Measurements from ENCODE around the gene THSD7B. TPM values are rescaled to one million over a fixed set of nuclear protein-coding genes. Genes with fewer than 3 reads are reported as not detected.

Gene THSD7B
- total and polyA plus RNA-seq, 10 donors: 0.02 to 0.17 (median 0.09) TPM; not detected in 7

DNA sequence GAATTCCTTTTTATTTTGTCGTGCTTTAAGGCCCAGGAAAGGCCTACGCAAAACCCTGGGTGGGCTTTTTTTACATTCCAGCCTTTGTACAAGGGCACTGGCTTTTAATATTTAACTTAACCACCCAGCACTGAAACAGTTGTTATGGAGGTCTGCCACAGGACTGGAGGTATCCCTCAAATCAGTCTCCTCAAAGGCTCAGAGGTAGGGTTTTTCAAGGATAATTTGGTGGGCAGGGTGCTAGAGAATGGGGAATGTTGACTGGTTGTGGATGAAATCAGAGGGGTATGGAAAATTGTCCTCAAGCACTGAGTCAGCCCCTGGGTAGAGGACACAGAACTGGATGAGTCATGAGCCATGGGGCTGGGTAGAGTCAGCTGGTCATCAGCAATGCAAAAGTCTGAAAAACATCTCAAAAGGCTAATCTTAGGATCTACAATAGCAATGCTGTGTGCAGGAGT lies 443.1 kb downstream of the THSD7B start:
- WGBS, 5 donors: 66 to 85% (median 72%) methylated on average over 2 of the region's 2 CpGs
- H3K27ac ChIP-seq: no peak overlapping the region
- intact Hi-C loops (cut with DNase I; ENCODE audit: low total_unique reads): no loop called here
- TF ChIP-seq POLR2AphosphoS5 (IDR thresholded peaks at IDR 0.05): no peak
- TF ChIP-seq POLR2A (IDR thresholded peaks at IDR 0.05): no peak
- TF ChIP-seq, protein P1, sequence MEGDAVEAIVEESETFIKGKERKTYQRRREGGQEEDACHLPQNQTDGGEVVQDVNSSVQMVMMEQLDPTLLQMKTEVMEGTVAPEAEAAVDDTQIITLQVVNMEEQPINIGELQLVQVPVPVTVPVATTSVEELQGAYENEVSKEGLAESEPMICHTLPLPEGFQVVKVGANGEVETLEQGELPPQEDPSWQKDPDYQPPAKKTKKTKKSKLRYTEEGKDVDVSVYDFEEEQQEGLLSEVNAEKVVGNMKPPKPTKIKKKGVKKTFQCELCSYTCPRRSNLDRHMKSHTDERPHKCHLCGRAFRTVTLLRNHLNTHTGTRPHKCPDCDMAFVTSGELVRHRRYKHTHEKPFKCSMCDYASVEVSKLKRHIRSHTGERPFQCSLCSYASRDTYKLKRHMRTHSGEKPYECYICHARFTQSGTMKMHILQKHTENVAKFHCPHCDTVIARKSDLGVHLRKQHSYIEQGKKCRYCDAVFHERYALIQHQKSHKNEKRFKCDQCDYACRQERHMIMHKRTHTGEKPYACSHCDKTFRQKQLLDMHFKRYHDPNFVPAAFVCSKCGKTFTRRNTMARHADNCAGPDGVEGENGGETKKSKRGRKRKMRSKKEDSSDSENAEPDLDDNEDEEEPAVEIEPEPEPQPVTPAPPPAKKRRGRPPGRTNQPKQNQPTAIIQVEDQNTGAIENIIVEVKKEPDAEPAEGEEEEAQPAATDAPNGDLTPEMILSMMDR (IDR thresholded peaks at IDR 0.05 in 8 of 11, conservative IDR thresholded peaks at IDR 0.05 in 3 of 11): no peak
- no peak overlapping the region for H3K4me3 ChIP-seq
- no peaks in the 10 kb centered on the region for H3K4me1 ChIP-seq
- H3K9me3 ChIP-seq: no peaks in the 10 kb centered on the region
- no peaks in the 10 kb centered on the region for H3K27me3 ChIP-seq (replicated peaks in 1 of 7)
- no peak for DNase-seq
- H3K36me3 ChIP-seq: no peaks in the 10 kb centered on the region

DNA sequence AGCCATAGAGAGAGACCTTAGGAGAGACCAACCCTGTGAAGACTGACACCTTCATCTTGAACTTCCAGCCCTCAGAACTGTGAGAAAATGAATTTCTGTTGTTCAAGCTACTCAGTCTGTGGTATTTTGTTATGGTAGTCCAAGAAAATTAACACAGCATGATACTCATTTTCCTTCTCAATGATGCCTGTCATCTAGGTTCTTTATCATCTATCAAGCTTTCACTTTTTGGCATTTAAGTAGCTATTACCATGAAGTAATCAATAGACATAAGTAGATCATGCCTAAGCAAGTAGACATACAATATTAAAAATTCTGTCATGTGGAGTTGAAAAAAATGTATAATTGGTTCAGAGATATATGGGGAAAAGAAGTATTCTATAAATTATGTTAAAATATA lies 444.7 kb downstream of the THSD7B start:
- intact Hi-C loops (cut with DNase I; ENCODE audit: low total_unique reads): no loop called here
- Histone ChIP-seq H3K4me3 (no peak overlapping the region), H3K27ac (no peak overlapping the region), H3K4me1 (no peaks in the 10 kb centered on the region), H3K27me3 (replicated peaks in 1 of 7) (no peaks in the 10 kb centered on the region), H3K36me3 (no peaks in the 10 kb centered on the region), H3K9me3 (no peaks in the 10 kb centered on the region)
- TF ChIP-seq POLR2AphosphoS5 (IDR thresholded peaks at IDR 0.05) (no peak), POLR2A (IDR thresholded peaks at IDR 0.05) (no peak)
- TF ChIP-seq, protein P1 (IDR thresholded peaks at IDR 0.05 in 8 of 11, conservative IDR thresholded peaks at IDR 0.05 in 3 of 11): no peak
- no peak for DNase-seq

DNA sequence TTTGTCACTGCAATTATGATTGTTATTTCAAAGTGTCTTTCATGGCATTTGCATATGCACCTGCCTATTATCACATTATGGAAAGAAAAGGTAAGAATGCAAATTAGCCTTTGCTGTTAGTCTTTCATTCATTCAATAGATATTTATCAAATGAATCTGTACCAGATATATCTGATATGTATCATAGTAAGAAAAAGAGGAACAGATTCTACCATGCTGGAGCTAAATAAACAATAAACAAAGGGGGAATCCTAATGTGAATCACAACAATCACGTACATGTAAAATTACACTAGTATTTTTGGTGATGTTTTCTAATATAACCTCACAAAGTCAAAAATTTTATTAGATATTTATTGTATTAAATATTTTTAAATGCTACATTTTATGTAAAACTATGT lies 446.4 kb downstream of the THSD7B start:
- no peak for DNase-seq
- Histone ChIP-seq H3K36me3 (no peaks in the 10 kb centered on the region), H3K4me1 (no peaks in the 10 kb centered on the region), H3K27ac (no peak overlapping the region), H3K9me3 (no peaks in the 10 kb centered on the region), H3K27me3 (replicated peaks in 1 of 7) (no peaks in the 10 kb centered on the region), H3K4me3 (no peak overlapping the region)
- TF ChIP-seq, protein P1 (IDR thresholded peaks at IDR 0.05 in 8 of 11, conservative IDR thresholded peaks at IDR 0.05 in 3 of 11): no peak
- TF ChIP-seq POLR2A (IDR thresholded peaks at IDR 0.05) (no peak), POLR2AphosphoS5 (IDR thresholded peaks at IDR 0.05) (no peak)
- intact Hi-C loops (cut with DNase I; ENCODE audit: low total_unique reads): no loop called here
- WGBS, 5 donors: 86 to 96% (median 90%) methylated on average over 1 of the region's 1 CpG

DNA sequence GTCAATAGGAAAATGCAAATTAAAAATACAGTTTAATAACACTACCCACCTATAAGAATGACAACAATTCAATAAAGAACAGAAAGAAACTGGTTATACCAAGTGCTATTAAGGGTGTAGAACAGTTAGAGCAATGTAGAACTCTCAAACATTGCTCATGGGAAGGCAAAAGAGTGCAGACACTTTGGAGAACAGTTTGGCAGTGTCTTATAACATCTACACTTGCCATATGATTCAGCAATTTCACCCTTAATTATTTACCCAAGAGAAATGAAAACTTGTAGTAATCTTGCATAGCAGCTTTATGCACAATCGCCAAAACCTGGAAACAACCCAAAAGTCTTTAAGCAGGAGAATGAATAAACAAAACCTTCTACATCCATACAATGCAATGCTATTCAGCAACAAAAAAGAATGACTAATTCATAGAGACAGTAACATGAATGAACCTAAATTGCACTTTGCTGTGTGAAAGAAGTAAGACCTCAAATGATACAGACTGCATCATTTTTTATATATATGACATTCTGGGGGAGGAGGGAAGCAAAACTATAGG lies 455.2 kb downstream of the THSD7B start:
- Histone ChIP-seq H3K27me3 (replicated peaks in 1 of 7) (no peaks in the 10 kb centered on the region), H3K9me3 (no peaks in the 10 kb centered on the region), H3K36me3 (no peaks in the 10 kb centered on the region), H3K4me1 (no peaks in the 10 kb centered on the region), H3K4me3 (no peak overlapping the region), H3K27ac (no peak overlapping the region)
- 83 to 96% (median 88%) methylated on average over 1 of the region's 1 CpG for WGBS, 5 donors
- TF ChIP-seq, protein P1 (IDR thresholded peaks at IDR 0.05 in 8 of 11, conservative IDR thresholded peaks at IDR 0.05 in 3 of 11): no peak
- TF ChIP-seq POLR2A (IDR thresholded peaks at IDR 0.05) (no peak), POLR2AphosphoS5 (IDR thresholded peaks at IDR 0.05) (no peak)
- intact Hi-C loops (cut with DNase I; ENCODE audit: low total_unique reads): no loop called here
- no peak for DNase-seq

All from spleen (tissue), 11 donors.